IMR-90 (cell line): ENCODE measurements around the gene GALNT17. TPM values are rescaled to one million over a fixed set of nuclear protein-coding genes. Genes with fewer than 3 reads are reported as not detected.

ENCODE experiments used
- ATAC-seq: fragments of 200-7000 bp; cut with Tn5 transposase; 2 replicates; pipeline ENCODE4 v1.9.1; 2020; ENCODE audit warnings: low read depth, mild to moderate bottlenecking, moderate library complexity
- BruUV-seq: library from RNA; stranded (reverse); fragments of 400-500 nt; replicated peaks from 2 replicates; lab custom pipeline; 2021; lab: Mats Ljungman, UMichigan
- CTCF ChIA-PET: fragments of 300-600 bp; formaldehyde crosslinking; extraction: SDS; loops from one replicate; lab custom pipeline; 2021; ENCODE audit warnings: antibody characterized with exemption; lab: Yijun Ruan, JAX
- POLR2A ChIA-PET: fragments of 300-600 bp; sonication (Branson Sonifier 250); formaldehyde crosslinking; loops from one replicate; lab custom pipeline; 2022; ENCODE audit warnings: antibody characterized with exemption; ENCODE audit not compliant: unreplicated experiment; lab: Charles Lee
- DNase-seq: peaks from one replicate; pipeline ENCODE4 v3.0.0; 2013
- H2AFZ ChIP-seq: replicated peaks from 2 replicates; pipeline ENCODE3; 2013; ENCODE audit warnings: low read length, mild to moderate bottlenecking; ENCODE audit not compliant: poor library complexity
- H2AK5ac ChIP-seq: 2 replicates; pipeline ENCODE4 v1.6.1; 2013; ENCODE audit warnings: low read depth, low read length, inconsistent platforms
- H2AK9ac ChIP-seq: replicated peaks from 2 replicates; pipeline ENCODE3; 2013; ENCODE audit warnings: mild to moderate bottlenecking, low read depth, low read length, moderate library complexity; ENCODE audit not compliant: poor library complexity
- H2BK120ac ChIP-seq: 2 replicates; pipeline ENCODE4 v1.6.1; 2013; ENCODE audit warnings: low read depth, low read length, inconsistent platforms
- H2BK15ac ChIP-seq: 3 replicates; pipeline ENCODE4 v1.6.1; 2013; ENCODE audit warnings: low read depth, low read length, inconsistent platforms
- H2BK20ac ChIP-seq: 2 replicates; pipeline ENCODE4 v1.6.1; 2013; ENCODE audit warnings: low read depth, mild to moderate bottlenecking, inconsistent platforms, low read length, moderate library complexity
- H2BK5ac ChIP-seq: 2 replicates; pipeline ENCODE4 v1.6.1; 2013; ENCODE audit warnings: mild to moderate bottlenecking, low read depth, low read length, inconsistent platforms; ENCODE audit not compliant: poor library complexity, severe bottlenecking
- H3K14ac ChIP-seq: replicated peaks from 2 replicates; pipeline ENCODE4 v1.6.1; 2013; ENCODE audit warnings: low read depth, low read length, inconsistent platforms
- H3K18ac ChIP-seq: 2 replicates; pipeline ENCODE4 v1.6.1; 2013; ENCODE audit warnings: low read depth, low read length, control low read depth
- H3K23ac ChIP-seq: 2 replicates; pipeline ENCODE4 v1.6.1; 2013; ENCODE audit warnings: low read depth, low read length, inconsistent platforms
- H3K27ac ChIP-seq: 2 replicates; pipeline ENCODE4 v1.5.1; 2013; ENCODE audit warnings: mild to moderate bottlenecking, control low read depth, low read length; ENCODE audit not compliant: insufficient read depth
- H3K27me3 ChIP-seq: 2 replicates; pipeline ENCODE4 v1.6.1; 2013; ENCODE audit warnings: low read length; ENCODE audit not compliant: control insufficient read depth, insufficient read depth
- H3K36me3 ChIP-seq: 2 replicates; pipeline ENCODE4 v1.6.1; 2013; ENCODE audit warnings: low read length, mixed read lengths; ENCODE audit not compliant: control insufficient read depth, insufficient read depth
- H3K4ac ChIP-seq: 2 replicates; pipeline ENCODE4 v1.6.1; 2013; ENCODE audit warnings: low read depth, low read length, inconsistent platforms
- H3K4me1 ChIP-seq: 2 replicates; pipeline ENCODE4 v1.6.1; 2013; ENCODE audit warnings: low read length, mixed read lengths; ENCODE audit not compliant: control insufficient read depth, insufficient read depth
- H3K4me2 ChIP-seq: 2 replicates; pipeline ENCODE4 v1.6.1; 2013; ENCODE audit warnings: low read depth, mild to moderate bottlenecking, control low read depth, low read length, moderate library complexity
- H3K4me3 ChIP-seq: 2 replicates; pipeline ENCODE4 v1.5.1; 2013; ENCODE audit warnings: low read depth, mild to moderate bottlenecking, control low read depth, low read length, moderate library complexity; ENCODE audit not compliant: insufficient read depth
- H3K56ac ChIP-seq: 2 replicates; pipeline ENCODE4 v1.6.1; 2013; ENCODE audit warnings: low read length, inconsistent platforms; ENCODE audit not compliant: insufficient read depth; ENCODE audit errors: extremely low read depth
- H3K79me1 ChIP-seq, 2 experiments: 2 replicates each; pipeline ENCODE4 v1.6.1; 2013; ENCODE audit warnings: low read length in 2 of 2, inconsistent platforms in 1 of 2, low read depth in 1 of 2
- H3K9ac ChIP-seq: 2 replicates; pipeline ENCODE4 v1.6.1; 2013; ENCODE audit warnings: low read depth, low read length, control low read depth
- H3K9me1 ChIP-seq: 2 replicates; pipeline ENCODE4 v1.6.1; 2013; ENCODE audit warnings: low read length, inconsistent platforms; ENCODE audit not compliant: insufficient read depth
- H3K9me3 ChIP-seq: 2 replicates; pipeline ENCODE4 v1.6.1; 2013; ENCODE audit warnings: low read length; ENCODE audit not compliant: control insufficient read depth, insufficient read depth
- H4K20me1 ChIP-seq: 2 replicates; pipeline ENCODE4 v1.6.1; 2013; ENCODE audit warnings: low read length, inconsistent platforms; ENCODE audit not compliant: insufficient read depth
- H4K5ac ChIP-seq: 2 replicates; pipeline ENCODE4 v1.6.1; 2013; ENCODE audit warnings: mild to moderate bottlenecking, low read depth, low read length, control low read depth
- H4K8ac ChIP-seq, 2 experiments: 2 replicates each; pipeline ENCODE4 v1.6.1; 2013; ENCODE audit warnings: low read depth in 2 of 2, low read length in 2 of 2, control low read depth in 1 of 2, inconsistent platforms in 1 of 2
- H4K91ac ChIP-seq: 2 replicates; pipeline ENCODE4 v1.6.1; 2013; ENCODE audit warnings: low read depth, low read length, inconsistent platforms; ENCODE audit not compliant: insufficient read depth
- MAFK ChIP-seq: IDR thresholded peaks from 2 replicates; pipeline ENCODE4 v1.6.1; 2012; ENCODE audit warnings: low read depth, low read length, improper control_type of control experiment
- RAD21 ChIP-seq: IDR thresholded peaks from 2 replicates; pipeline ENCODE4 v1.6.1; 2012; ENCODE audit warnings: low read length, improper control_type of control experiment
- RCOR1 ChIP-seq: IDR thresholded peaks from 2 replicates; pipeline ENCODE4 v1.6.1; 2012; ENCODE audit warnings: mild to moderate bottlenecking, low read length, improper control_type of control experiment; ENCODE audit not compliant: insufficient replicate concordance
- SMC3 ChIP-seq: fragments of 150-350 bp; IDR thresholded peaks from 2 replicates; pipeline ENCODE4 v1.6.1; 2016; ENCODE audit warnings: low read depth, mild to moderate bottlenecking, antibody characterized with exemption, low read length, moderate library complexity
- WGBS, 2 experiments: methylation state at CpG; one replicate each; pipeline versions ENCODE4 v1.1.5 to v1.1.7; 2013; ENCODE audit warnings: missing lambda C conversion rate in 2 of 2; ENCODE audit not compliant: insufficient read length in 1 of 2; ENCODE audit errors: extremely low coverage in 2 of 2; 5-methylcytosine and 5-hydroxymethylcytosine counted together
- dilution Hi-C: fragments of 300-500 bp; cut with HindIII; formaldehyde crosslinking; loops from one replicate; pipeline ENCODE4 v1.14.3; 2018; ENCODE audit warnings: low sequenced_read_pairs; ENCODE audit not compliant: unreplicated experiment
- in situ Hi-C: fragments of 300-500 bp; cut with MboI; formaldehyde crosslinking; loops from 3 replicates; pipeline ENCODE4 v1.14.3; 2019; ENCODE audit warnings: low sequenced_read_pairs, inconsistent platforms, mixed read lengths
- intact Hi-C: fragments of 100-400 bp; cut with micrococcal nuclease; formaldehyde crosslinking; loops from 2 replicates; pipeline ENCODE4 v1.10.0; 2022
- polyA plus RNA-seq, 3 experiments: library from polyadenylated mRNA; depleted of rRNA; stranded (reverse); fragments of >200 nt; gene quantifications; 2 replicates each; pipeline ENCODE4 v1.2.3, GENCODE V29; 2012; ENCODE audit warnings: low replicate concordance in 1 of 3
- total RNA-seq: library from RNA; depleted of rRNA; stranded (reverse); fragments of >200 nt; gene quantifications from 2 replicates; pipeline ENCODE4 v1.2.3, GENCODE V29; 2012

The GALNT17 gene
- total and polyA plus RNA-seq, 2 of the 4 experiments (the other 2 are of a cell fraction) = not detected

DNA sequence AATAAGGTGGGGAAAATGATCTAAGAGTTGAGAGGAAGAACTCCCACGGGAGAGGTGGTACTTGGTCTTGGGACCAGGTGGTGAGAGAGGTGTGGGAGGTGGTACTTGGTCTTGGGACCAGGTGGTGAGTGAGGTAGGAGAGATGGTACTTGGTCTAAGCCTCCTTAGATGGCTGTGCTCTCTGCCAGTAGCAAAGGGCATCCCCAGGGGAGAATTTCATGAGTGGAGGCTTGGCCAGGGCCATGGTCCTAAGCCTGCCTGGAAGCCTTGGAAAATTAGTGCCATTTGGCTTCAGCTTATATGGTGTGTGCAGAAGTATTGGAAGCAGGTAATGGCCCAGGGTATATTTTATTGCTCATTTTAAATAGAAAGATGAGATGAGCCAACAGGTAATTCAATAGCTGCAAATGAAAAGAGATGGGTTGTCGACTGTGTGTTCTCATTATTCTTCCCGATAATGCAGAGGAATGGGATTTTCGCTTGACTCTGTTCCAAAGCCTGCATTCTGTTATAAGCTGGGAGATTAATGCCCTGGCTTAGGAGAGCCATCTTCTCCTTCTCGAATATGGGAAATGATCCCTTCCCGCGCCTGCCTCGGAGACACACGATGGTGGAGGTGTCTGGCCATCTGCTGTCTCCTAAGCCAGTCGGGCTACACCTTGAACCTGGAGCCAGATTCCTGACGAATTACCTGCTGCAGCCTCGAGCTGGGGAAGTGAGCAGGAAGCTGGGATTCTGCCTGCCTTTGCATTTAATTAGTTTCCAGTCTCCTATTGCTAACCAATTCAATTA, 287.8 kb downstream of the GALNT17 start:
- H2BK5ac ChIP-seq = no peak overlapping the region
- no peak for TF ChIP-seq RCOR1
- no peak for TF ChIP-seq RAD21
- no peak for TF ChIP-seq MAFK
- TF ChIP-seq SMC3 = no peak
- no peak for DNase-seq
- H3K56ac ChIP-seq = no peak overlapping the region
- no peak overlapping the region for H4K8ac ChIP-seq
- H3K4me1 ChIP-seq = no peaks in the 10 kb centered on the region
- H3K23ac ChIP-seq = no peak overlapping the region
- H2BK120ac ChIP-seq = no peak overlapping the region
- H3K27me3 ChIP-seq = no peaks in the 10 kb centered on the region
- H3K4ac ChIP-seq = no peak overlapping the region
- no peak for ATAC-seq
- no peak overlapping the region for H2BK20ac ChIP-seq
- dilution Hi-C loops = no loop called here
- H2BK15ac ChIP-seq = no peak overlapping the region
- intact Hi-C loops = no loop called here
- H3K9me1 ChIP-seq = no peaks in the 10 kb centered on the region
- no peak overlapping the region for H2AK5ac ChIP-seq
- in situ Hi-C loops = no loop called here
- no peaks in the 10 kb centered on the region for H3K36me3 ChIP-seq
- H4K91ac ChIP-seq = no peak overlapping the region
- no peak overlapping the region for H2AFZ ChIP-seq
- H3K4me2 ChIP-seq = no peak overlapping the region
- POLR2A ChIA-PET = no interaction called here
- no peaks in the 10 kb centered on the region for H3K79me1 ChIP-seq
- no peaks in the 10 kb centered on the region for H4K20me1 ChIP-seq
- no peak overlapping the region for H3K9ac ChIP-seq
- H3K18ac ChIP-seq = no peak overlapping the region
- peaks cover 36% of the 10 kb centered on the region for H3K9me3 ChIP-seq
- H3K4me3 ChIP-seq = no peak overlapping the region
- 70% methylated on average over 2 of the region's 12 CpGs; no CpG with 5 or more reads in 1 of the 2 experiments for WGBS, 2 experiments
- no peak overlapping the region for H4K5ac ChIP-seq
- H2AK9ac ChIP-seq = no peak overlapping the region
- BruUV-seq = no TSS peak
- H3K14ac ChIP-seq = no peak overlapping the region
- CTCF ChIA-PET = no interaction called here
- H3K27ac ChIP-seq = no peak overlapping the region
